GM18951 (cell line): ENCODE results near the gene ORAI2.
"Not testable (repeated sequence)": the region's sequence is repeated elsewhere in the genome, so short reads cannot be mapped to it uniquely, and the experiment has no call there.

ENCODE experiments used
- in situ Hi-C: fragments of 300-500 bp; cut with MboI; formaldehyde crosslinking; loops from one replicate; pipeline ENCODE4 v1.12.0; 2022; ENCODE audit warnings: low sequenced_read_pairs, mixed read lengths, inconsistent platforms; ENCODE audit not compliant: unreplicated experiment

The ORAI2 gene

DNA sequence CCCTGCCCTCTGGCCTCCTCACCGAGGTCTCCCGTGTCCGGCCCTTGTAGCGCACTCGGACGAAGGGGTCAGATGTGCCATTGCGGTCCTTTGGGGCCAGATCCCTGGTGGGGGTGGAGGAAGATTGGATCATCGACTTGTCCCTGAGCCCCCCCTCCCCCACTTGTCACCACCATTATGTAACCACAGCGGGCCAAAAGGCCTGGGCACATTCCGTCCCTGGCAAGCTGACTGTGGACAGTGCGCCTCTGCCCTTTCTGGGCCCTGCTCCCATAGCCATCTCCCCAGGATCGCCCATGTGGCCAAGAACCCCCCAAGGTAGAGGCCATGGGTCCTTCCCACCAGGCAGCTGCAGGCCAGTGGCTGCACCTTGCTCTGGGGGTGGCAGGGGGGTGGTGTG lies 69.8 kb downstream of the ORAI2 start:
- in situ Hi-C loops: not testable (repeated sequence)

GRCh38 chr7:102505298-102506185 lies 72.2 kb downstream of the ORAI2 start:
- in situ Hi-C loops: not testable (repeated sequence)
